Measurements from ENCODE around the gene TRIM62.
"Not testable (repeated sequence)": the region's sequence is repeated elsewhere in the genome, so short reads cannot be mapped to it uniquely, and the experiment has no call there.

Gene TRIM62

GRCh38 chr1:33140153-33141149, 41.4 kb downstream of the TRIM62 start:
- DNase-seq (ENCODE audit: extremely low read depth in 1 of 2, low read depth in 1 of 2): no peak

GRCh38 chr1:33137800-33138199, 44.0 kb downstream of the TRIM62 start:
- DNase-seq (ENCODE audit: extremely low read depth in 1 of 2, low read depth in 1 of 2): peak in 1 of 2 donors; percentile 31

GRCh38 chr1:33136041-33136440, 45.8 kb downstream of the TRIM62 start:
- DNase-seq (ENCODE audit: extremely low read depth in 1 of 2, low read depth in 1 of 2): not testable (repeated sequence)

GRCh38 chr1:33133478-33134105, 48.3 kb downstream of the TRIM62 start:
- DNase-seq (ENCODE audit: extremely low read depth in 1 of 2, low read depth in 1 of 2): no peak

GRCh38 chr1:33132549-33132948, 49.3 kb downstream of the TRIM62 start:
- DNase-seq (ENCODE audit: extremely low read depth in 1 of 2, low read depth in 1 of 2): no peak

GRCh38 chr1:33131191-33131590, 50.7 kb downstream of the TRIM62 start:
- DNase-seq (ENCODE audit: extremely low read depth in 1 of 2, low read depth in 1 of 2): no peak

GRCh38 chr1:33130297-33130696, 51.5 kb downstream of the TRIM62 start:
- DNase-seq (ENCODE audit: extremely low read depth in 1 of 2, low read depth in 1 of 2): peak in 1 of 2 donors; percentile 48

- no peak for DNase-seq (ENCODE audit: extremely low read depth in 1 of 2, low read depth in 1 of 2)
Observed at GRCh38 chr1:33128781-33129180, 53.1 kb downstream of the TRIM62 start.

GRCh38 chr1:33127001-33127823, 54.6 kb downstream of the TRIM62 start:
- DNase-seq (ENCODE audit: extremely low read depth in 1 of 2, low read depth in 1 of 2): peak; percentile 97 to 100

GRCh38 chr1:33126411-33127000, 55.3 kb downstream of the TRIM62 start:
- no peak for DNase-seq (ENCODE audit: extremely low read depth in 1 of 2, low read depth in 1 of 2)

- DNase-seq (ENCODE audit: extremely low read depth in 1 of 2, low read depth in 1 of 2): not testable (repeated sequence)
Observed at GRCh38 chr1:33124647-33125046, 57.2 kb downstream of the TRIM62 start.

GRCh38 chr1:33123266-33123665, 58.6 kb downstream of the TRIM62 start:
- DNase-seq (ENCODE audit: extremely low read depth in 1 of 2, low read depth in 1 of 2): no peak

GRCh38 chr1:33122483-33123178, 59.2 kb downstream of the TRIM62 start:
- DNase-seq (ENCODE audit: extremely low read depth in 1 of 2, low read depth in 1 of 2): no peak

GRCh38 chr1:33121728-33122127, 60.1 kb downstream of the TRIM62 start:
- DNase-seq (ENCODE audit: extremely low read depth in 1 of 2, low read depth in 1 of 2): no peak

GRCh38 chr1:33120436-33121231, 61.2 kb downstream of the TRIM62 start:
- no peak for DNase-seq (ENCODE audit: extremely low read depth in 1 of 2, low read depth in 1 of 2)

- DNase-seq (ENCODE audit: extremely low read depth in 1 of 2, low read depth in 1 of 2): no peak
Observed at GRCh38 chr1:33119532-33120217, 62.2 kb downstream of the TRIM62 start.

GRCh38 chr1:33119050-33119449, 62.8 kb downstream of the TRIM62 start:
- no peak for DNase-seq (ENCODE audit: extremely low read depth in 1 of 2, low read depth in 1 of 2)

GRCh38 chr1:33118274-33118673, 63.6 kb downstream of the TRIM62 start:
- no peak for DNase-seq (ENCODE audit: extremely low read depth in 1 of 2, low read depth in 1 of 2)
